Measurements from ENCODE around the gene ZC3H11A.
"Not testable (repeated sequence)": the region's sequence is repeated elsewhere in the genome, so short reads cannot be mapped to it uniquely, and the experiment has no call there.

The ZC3H11A gene

DNA sequence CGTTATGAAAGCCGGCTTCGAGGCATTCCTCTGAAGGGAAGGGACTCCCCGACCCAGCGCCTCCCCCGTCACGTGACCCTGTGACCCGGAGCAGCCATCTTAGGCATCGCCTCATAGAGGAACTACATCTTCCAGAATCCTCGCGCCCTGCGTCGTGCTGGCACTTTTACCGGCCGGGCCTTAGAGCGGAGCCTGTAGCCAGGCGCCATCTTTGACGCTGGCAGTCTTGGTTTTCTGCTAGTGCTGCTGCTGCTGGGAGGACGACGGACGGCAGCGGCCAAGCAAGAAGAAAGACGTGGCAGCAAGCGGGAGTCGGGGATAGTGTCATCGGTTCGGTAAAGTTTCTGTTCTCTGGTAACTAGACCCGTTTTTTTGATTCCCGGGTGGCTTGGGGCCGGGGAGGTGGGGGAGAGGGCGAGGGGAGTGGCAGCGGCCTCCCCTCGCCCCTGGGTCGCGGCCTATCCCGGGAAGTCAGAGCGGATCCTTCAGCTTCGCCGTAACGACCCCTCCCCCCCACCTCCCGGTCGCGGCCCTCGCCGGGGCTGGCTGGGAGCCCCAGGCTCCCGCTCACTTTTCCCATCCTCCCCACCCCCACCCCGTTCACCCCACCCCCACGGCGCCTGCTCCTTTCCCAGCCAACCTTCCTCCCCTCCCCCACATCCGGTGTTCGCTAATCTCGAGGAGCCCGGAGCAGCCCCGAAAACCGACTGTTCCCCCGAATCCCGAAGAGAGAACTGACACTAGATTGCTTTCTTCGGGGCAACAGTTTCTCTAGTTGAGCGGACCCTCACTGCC lies at the start of gene ZC3H11A, which contains the start of gene ZBED6:
Gene ZC3H11A, plus strand, starts transcription at position 183 of the 795 bp plus-strand sequence. CDS start 21,448 bp downstream, outside the sequence.
Gene ZBED6, plus strand, starts transcription at position 183 of the 795 bp plus-strand sequence. CDS start 1,900 bp downstream, outside the sequence.
- in situ Hi-C loops (cut with MboI; ENCODE audit: low sequenced_read_pairs), result no loop called here

DNA sequence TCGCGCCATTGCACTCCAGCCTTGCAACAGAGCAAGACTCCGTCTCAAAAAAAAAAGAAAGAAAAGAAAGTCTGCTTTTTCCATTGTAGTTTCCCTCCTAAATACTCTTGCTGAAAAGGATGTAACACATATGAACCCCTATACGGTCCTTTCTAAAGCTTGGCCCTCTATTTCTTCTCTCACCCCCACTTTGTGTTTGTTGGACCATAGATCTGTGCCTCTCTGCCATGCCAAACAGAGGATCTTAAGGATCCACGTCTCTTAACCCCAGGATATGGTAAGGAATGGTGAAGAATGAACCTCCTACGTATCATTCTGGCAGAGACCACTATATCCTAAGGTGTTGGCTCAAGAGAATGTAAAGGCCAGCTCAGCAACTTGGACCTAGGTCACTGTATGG lies 49.1 kb upstream of the ZC3H11A start:
- in situ Hi-C loops (cut with MboI; ENCODE audit: low sequenced_read_pairs), result no loop called here

DNA sequence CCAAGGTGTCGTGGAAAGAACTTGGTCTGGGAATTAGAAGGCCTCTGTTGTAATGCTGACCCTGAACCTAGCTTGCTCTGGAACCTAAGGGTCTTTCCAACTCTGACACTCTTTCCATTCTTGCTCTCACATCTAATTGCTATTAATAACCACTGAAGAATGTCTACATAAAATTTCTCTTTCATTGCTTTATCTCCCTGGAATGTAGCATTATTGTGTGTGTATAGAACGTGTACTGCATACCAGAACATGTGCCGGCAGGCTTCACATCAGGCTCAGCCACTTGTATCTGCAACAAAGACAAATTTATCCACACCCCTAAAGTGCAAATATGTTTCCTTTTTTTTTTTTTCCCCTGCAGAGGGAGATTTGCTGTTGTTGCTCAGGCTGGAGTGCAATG lies 44.4 kb upstream of the ZC3H11A start:
- in situ Hi-C loops (cut with MboI; ENCODE audit: low sequenced_read_pairs), result no loop called here

DNA sequence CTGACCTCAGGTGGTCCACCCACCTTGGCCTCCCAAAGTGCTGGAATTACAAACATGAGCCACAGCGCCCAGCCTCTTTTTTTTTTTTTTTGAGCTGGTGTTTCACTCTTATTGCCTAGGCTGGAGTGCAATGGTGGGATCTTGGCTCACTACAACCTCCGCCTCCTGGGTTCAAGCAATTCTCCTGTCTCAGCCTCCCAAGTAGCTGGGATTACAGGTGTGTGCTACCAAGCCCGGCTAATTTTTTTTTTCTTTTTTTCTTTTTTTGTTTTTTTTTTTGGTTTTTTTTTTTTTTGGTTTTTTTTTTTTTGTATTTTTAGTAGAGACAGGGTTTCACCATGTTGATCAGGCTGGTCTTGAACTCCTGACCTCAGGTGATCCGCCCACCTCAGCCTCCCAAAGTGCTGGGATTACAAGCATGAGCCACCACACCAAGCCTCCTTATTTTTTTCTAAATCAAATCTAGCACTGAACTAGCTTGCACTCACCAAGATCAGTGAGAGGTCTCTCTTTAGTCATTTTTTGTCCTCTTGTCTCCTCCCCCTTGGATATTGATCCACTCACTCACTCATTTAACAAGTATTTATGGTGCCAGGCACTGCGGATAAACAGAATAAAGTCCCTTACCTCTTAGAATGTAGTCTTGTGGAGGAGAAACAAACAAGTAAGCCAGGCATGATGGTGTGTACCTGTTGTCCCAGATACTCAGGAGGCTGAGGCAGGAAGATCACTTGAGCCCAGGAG lies 43.6 kb upstream of the ZC3H11A start:
- in situ Hi-C loops (cut with MboI; ENCODE audit: low sequenced_read_pairs), result not testable (repeated sequence)

DNA sequence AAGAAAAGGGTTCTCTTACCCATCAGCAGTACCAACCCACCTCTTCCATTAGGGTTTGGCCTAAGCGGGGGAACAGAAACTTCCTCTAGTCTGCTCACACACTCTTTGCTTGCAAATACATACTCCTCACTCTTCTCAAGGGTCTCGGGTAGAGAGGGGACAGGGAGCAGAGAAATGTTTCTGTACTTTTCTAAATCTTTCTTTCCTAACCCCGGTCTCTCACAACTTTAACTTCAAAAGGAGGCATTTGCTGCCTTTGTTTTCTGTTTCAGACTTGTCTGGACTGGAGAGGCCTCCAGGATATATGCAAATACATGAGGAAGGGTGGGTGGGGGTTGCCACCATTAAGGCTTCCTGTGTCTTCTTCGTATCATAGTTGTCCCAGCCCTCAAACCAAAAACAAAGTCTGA lies 41.0 kb upstream of the ZC3H11A start:
- in situ Hi-C loops (cut with MboI; ENCODE audit: low sequenced_read_pairs), result no loop called here

DNA sequence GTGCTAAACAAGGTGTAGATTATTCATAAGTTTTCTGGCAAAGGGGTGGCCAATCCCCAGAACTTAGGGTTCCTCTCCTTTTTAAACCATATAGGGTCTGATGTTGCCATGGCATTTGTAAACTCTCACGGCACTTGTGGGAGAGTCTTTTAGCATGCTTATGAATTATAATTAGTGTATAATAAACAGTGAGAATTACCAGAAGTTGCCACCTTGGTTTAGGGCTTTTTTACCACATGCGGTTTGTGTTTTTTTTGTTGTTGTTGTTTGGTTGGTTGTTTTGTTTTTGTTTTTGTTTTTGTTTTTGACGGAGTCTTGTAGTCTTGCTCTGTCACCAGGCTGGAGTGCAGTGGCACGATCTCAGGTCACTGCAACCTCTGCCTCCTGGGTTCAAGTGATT lies 39.4 kb upstream of the ZC3H11A start:
- in situ Hi-C loops (cut with MboI; ENCODE audit: low sequenced_read_pairs), result no loop called here

DNA sequence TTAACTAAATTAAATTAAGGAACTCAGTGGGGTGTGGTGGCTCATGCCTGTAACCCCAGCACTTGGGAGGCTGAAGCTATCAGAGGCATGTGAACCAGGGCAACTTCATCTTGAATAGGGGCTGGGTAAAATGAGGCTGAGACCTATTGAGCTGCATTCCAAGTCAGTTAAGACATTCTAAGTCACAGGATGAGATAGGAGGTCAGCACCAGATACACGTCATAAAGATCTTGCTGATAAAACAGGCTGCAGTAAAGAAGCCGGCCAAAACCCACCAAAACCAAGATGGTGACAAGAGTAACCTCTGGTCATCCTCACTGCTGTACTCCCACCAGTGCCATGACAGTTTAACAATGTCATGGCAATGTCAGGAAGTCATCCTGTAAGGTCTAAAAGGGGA lies 36.7 kb upstream of the ZC3H11A start:
- in situ Hi-C loops (cut with MboI; ENCODE audit: low sequenced_read_pairs), result not testable (repeated sequence)

DNA sequence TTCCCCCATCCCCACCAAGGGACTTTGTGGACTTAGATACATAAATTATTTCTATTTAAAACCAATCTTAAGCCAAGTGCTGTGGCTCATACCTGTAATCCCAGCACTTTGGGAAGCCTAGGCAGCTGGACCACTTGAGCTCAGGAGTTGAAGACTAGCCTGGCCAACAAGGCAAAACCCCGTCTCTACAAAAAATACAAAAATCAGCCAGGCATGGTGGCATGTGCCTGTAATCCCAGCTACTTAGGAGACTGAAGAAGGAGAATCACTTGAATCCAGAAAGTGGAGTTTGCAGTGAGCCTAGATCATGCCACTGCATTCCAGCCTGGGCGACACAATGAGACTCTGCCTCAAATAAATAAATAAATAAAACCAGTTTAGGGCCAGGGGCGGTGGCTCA lies 34.9 kb upstream of the ZC3H11A start:
- in situ Hi-C loops (cut with MboI; ENCODE audit: low sequenced_read_pairs), result no loop called here

DNA sequence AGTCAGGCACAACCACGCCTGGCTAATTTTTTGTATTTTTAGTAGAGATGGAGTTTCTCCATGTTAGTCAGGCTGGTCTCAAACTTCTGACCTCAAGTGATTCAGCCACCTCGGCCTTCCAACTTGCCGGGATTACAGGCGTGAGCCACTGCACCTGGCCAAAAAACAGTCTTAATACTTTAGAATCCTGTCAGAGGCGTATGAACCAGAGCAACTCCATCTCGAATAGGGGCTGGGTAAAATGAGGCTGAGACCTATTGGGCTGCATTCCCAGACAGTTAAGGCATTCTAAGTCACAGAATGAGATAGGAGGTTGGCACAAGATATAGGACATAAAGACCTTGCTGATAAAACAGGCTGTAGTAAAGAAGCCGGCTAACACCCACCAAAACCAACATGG lies 33.5 kb upstream of the ZC3H11A start:
- in situ Hi-C loops (cut with MboI; ENCODE audit: low sequenced_read_pairs), result not testable (repeated sequence)

DNA sequence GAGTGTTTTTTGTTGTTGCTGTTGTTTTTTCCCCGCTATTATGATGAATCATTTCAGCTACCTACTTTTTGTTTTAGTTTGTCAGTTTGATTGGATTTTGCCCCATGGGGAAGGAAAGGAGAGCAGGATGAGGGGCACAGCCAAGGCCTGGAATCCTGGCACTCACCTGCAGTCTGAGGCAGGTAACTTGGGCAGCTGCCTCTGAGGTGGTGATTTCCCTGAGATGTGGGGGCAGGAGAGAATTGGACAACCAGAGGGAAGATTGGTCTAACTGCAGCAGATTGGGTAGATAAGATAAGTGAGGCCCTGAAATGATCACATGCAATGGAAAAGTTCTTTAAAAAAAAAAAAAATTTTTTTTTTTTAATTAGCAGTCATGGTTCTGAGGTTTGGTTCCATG lies 31.9 kb upstream of the ZC3H11A start:
- in situ Hi-C loops (cut with MboI; ENCODE audit: low sequenced_read_pairs), result no loop called here

DNA sequence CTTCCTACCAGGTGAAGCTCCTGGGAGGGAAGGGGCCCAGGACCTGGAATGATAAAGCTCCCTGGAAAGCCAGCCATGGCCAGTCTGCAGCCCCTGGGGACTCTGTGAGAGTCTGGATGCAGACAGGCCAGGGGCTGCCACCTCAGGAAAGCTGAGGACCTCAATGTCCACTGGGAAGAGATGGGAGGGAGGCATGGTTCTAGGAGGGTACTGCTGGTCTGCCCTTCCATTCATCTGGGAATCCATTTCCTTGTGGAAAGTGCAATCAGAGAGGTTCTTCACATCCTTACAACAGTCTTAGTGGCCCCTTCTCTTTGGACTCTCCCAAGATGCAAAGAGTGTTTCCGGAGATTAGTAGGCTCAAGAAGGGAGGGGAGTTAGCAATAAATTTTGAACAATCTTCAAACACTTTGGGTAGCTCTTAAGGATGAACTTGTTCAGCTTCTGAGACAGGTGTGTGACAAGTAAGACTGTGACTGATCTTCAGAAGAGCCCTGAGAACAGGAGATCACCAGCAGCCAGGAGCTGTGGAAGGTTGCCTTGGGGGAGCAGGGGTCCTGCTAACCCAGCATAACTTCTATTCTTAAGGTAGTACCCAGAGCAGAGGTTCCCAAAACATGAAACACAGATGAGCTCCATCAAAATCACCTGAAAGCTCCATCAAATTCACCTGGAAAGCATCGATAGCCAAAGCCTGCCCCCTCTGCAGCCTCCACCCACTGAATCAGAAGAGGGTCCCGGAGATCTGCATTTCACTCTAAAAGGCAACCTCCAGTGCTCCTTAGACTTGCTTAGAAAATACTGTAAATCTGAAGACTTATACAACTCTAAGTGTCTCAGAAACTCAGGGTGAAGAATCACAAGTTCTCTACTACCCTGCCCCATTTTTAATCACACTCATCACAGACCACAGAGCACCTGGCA lies 31.1 kb upstream of the ZC3H11A start:
- in situ Hi-C loops (cut with MboI; ENCODE audit: low sequenced_read_pairs), result no loop called here

DNA sequence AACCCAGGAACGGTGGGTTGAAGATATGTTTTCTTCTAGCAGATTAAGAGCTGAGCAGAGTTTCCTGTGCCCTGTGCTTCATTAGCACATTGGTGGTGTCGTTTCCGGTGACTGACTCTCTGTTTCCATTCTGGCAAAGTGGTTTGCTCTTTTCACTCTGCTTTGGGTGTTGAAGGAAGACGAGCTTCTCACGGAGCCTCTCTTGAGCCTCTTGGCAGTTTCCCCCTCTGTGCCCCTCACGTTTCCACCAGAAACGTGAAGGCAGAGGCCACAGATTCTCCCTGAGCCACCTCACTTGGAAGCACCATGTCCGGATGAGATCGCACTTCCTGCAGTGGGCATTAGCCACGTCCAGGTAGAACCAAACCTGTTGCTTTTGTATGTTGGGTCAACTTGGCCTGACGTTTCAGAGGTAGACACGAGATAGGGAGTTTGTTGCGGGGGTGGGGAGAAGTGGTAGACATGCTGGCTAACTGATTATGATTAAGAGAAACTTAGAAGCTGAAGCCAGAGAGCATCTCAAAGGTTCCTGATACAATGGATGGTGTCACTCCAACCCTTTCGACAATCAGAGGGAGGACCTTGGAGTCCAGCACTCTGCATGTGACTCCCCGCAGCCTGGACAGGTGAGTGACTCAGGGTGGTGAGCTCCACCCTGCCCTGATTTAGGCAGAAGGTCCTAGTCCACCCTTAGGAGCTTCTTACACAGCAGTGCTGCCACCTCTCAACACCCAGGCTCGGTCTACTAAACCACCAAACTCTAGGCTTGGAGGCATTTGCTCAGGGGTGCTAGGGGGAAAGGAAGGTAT lies 30.2 kb upstream of the ZC3H11A start, which contains the start of gene LAX1:
Gene LAX1, plus strand, starts transcription at position 155 of the 809 bp plus-strand sequence. Its CDS starts 383 bp downstream, at position 538.
- in situ Hi-C loops (cut with MboI; ENCODE audit: low sequenced_read_pairs), result no loop called here

DNA sequence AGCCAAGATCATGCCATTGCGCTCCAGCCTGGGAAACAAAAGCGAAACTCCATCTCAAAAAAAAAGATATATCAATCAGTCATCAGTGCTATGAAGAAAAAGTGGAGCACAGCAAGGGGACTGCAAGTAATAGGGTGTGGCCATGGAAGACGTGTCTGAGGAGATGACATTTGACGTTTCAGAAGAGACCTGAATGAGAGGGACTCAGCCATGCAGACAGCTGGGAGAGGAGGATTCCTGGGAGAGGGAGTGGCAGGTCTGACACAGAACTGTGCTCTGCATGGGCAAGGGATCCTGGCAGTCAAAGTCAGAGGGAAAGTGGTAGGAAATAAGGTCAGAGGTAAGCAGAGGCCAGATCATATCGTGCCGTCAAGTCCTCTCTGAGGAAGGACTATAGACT lies 27.2 kb upstream of the ZC3H11A start:
- in situ Hi-C loops (cut with MboI; ENCODE audit: low sequenced_read_pairs), result no loop called here

DNA sequence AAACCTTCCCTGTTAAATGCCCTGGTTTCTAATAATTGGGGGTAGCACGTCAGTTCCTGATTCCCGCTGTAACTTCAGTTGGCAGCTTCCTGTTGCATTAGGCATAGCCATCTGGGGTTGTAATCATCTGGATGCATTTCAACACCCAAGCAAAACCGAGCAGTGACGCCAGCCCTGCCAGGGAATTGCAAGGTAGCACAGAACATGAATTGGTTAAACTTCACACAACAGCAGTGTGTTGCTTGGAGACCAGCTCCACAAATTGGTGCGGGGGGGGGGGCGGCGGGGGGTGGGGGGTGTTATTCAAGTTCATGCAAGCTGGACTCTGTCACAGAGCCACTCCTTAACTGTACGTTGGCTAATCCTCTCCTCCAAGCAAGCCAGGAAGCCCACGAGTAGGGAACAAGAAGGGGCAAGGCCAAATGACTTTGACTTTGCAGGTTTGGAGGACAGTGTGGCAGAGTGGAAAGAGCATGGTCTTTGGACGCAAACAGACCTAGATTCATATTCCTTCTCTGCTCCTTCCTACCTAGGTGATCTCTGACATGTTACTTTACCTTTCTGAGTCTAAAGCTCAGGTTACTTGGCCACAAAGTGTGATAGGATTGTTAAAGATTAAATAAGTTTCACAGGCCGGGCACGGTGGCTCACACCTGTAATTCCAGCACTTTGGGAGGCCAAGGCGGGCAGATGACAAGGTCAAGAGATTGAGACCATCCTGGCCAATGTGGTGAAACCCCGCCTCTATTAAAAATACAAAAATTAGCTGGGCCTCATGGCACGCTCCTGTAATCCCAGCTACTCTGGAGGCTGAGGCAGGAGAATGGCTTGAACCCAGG lies 25.7 kb upstream of the ZC3H11A start:
- in situ Hi-C loops (cut with MboI; ENCODE audit: low sequenced_read_pairs), result no loop called here

DNA sequence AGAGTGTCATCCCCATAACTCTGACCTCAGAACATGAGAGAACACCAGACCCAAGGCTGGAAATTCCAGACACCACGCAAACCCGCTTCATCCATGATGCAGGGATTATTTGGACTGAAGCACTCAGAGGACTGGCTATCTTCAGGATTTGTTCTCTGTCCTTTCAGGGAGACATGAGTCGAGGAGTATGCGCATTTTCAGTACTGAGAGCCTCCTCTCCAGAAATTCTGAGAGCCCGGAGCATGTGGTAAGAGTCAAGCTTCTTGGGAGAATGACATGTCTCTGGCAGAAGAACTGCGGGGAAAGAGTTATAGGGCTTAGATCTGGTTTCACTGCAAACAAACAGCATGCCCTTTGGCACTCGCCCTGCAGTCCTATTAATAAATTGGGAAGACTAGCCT lies 23.5 kb upstream of the ZC3H11A start:
- in situ Hi-C loops (cut with MboI; ENCODE audit: low sequenced_read_pairs), result no loop called here

DNA sequence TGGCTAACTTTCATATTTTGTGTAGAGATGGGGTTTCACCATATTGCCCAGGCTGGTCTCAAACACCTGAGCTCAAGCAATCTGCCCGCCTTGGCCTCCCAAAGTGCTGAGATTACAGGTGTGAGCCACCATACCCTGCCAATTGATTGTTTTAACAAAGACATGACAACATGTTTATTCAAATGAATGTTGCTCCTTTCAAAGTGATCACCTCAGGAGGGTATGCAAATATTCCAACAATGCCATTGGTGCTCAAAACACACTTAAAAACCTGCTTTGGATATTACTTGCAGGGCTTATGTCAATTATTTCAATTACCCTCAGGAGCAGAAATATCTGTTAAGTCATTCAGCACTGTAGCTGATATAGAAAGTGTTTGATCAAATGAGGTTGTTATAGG lies 22.6 kb upstream of the ZC3H11A start:
- in situ Hi-C loops (cut with MboI; ENCODE audit: low sequenced_read_pairs), result no loop called here

DNA sequence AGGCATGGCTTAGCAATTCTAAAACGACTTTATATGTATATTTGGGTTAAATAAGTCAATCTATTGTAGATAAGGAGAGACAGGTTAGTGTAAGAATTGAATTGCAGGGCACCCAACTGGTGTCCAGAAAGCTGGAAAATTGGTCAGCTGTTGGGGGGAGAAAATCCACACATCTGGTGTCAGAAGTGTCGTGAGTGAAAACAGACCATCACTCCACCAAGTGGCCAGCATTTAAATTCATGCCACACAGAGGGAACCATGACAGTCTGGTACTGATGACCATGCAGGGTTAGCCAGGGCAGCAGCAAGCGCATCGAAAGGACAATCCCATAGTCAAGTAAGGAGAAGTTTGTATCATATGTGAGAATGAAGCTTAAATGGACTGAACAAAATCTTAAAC lies 18.8 kb upstream of the ZC3H11A start:
- in situ Hi-C loops (cut with MboI; ENCODE audit: low sequenced_read_pairs), result no loop called here

DNA sequence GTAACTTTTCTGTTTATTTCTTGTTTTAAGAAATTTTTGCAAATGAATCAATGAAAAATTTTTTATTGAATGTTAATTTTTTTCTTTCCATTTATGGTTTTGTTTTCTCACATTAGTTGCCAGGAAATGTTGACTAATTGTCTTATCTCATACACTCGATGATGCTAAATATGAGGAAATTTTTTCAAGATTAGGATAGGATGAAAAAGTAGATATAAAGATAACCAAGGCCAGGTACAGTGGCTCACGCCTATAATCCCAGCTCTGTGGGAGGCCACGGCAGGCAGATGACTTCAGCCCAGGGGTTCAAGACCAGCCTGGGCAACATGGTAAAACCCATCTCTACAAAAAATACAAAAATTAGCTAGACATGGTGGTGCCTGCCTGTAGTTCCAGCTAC lies 17.8 kb upstream of the ZC3H11A start:
- in situ Hi-C loops (cut with MboI; ENCODE audit: low sequenced_read_pairs), result no loop called here

DNA sequence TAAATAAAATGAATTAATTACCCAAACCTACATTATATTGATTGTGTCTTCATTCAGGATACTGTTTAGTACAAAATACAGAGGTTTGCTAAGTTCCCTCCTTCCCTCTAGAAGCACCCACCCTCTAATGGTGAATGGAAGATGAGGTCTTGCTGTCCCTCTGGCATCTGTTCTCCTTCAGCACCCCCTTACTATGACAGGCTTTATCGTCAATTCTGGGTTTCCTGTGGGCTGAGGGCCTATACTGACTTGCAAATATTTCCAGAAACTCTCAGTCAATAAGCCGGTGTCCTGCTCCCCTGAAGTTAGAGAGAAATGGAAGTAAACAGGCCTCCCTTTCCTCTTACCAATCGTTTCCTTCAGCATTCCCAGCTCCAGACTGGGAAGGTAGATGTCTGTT lies 17.3 kb upstream of the ZC3H11A start:
- in situ Hi-C loops (cut with MboI; ENCODE audit: low sequenced_read_pairs), result no loop called here

Measured in HL-60/S4 treated with retinoic acid at 250 ng/mL for 4 days and 3 days (cell line).